CD8-positive, alpha-beta memory T cell (primary cell): ENCODE results near the gene DENND4A. TPM values are rescaled to one million over a fixed set of nuclear protein-coding genes. Genes with fewer than 3 reads are reported as not detected.

ENCODE experiments used
- CTCF ChIA-PET: fragments of 350-600 bp; sonication (Branson Sonifier 250); formaldehyde crosslinking; loops from one replicate; lab custom pipeline; 2021; ENCODE audit warnings: antibody characterized with exemption; lab: Charles Lee
- POLR2A ChIA-PET: fragments of 350-600 bp; sonication (Branson Sonifier 250); formaldehyde crosslinking; loops from one replicate; lab custom pipeline; 2021; ENCODE audit warnings: antibody characterized with exemption; lab: Charles Lee
- DNase-seq, 5 donors: peaks; one replicate each; pipeline versions ENCODE4 v3.0.0 to v3.0.0-alpha.2; 2020 to 2022; ENCODE audit warnings: mixed read lengths in 1 of 5
- H3K27ac ChIP-seq: one replicate; pipeline ENCODE4 v1.7.0; 2013; ENCODE audit warnings: low read depth, mild to moderate bottlenecking, low read length, moderate library complexity
- H3K27me3 ChIP-seq: 2 replicates; pipeline ENCODE4 v1.7.0; 2013; ENCODE audit warnings: low read length, mild to moderate bottlenecking; ENCODE audit not compliant: insufficient read depth, poor library complexity, severe bottlenecking
- H3K36me3 ChIP-seq: 2 replicates; pipeline ENCODE4 v1.7.0; 2013; ENCODE audit warnings: mild to moderate bottlenecking, low read length, moderate library complexity; ENCODE audit not compliant: insufficient read depth
- H3K4me1 ChIP-seq: 2 replicates; pipeline ENCODE4 v1.7.0; 2013; ENCODE audit warnings: mild to moderate bottlenecking, low read length, moderate library complexity; ENCODE audit not compliant: insufficient read depth
- H3K4me3 ChIP-seq: 2 replicates; pipeline ENCODE4 v1.7.0; 2013; ENCODE audit warnings: mild to moderate bottlenecking, low read length
- H3K9me3 ChIP-seq: 2 replicates; pipeline ENCODE4 v1.7.0; 2013; ENCODE audit warnings: mild to moderate bottlenecking, low read length
- H3K27ac Mint-ChIP-seq, 8 donors: one replicate each; pipeline ENCODE4 v1.8.0; 2020 to 2021; ENCODE audit warnings: mixed read lengths in 8 of 8, mild to moderate bottlenecking in 6 of 8, inconsistent platforms in 3 of 8, moderate library complexity in 3 of 8
- H3K27me3 Mint-ChIP-seq, 2 donors: one replicate each; pipeline ENCODE4 v1.8.0; 2020 to 2021; ENCODE audit warnings: mixed read lengths in 2 of 2, mild to moderate bottlenecking in 1 of 2, moderate library complexity in 1 of 2
- H3K36me3 Mint-ChIP-seq, 3 donors: one replicate each; pipeline ENCODE4 v1.8.0; 2020 to 2021; ENCODE audit warnings: mixed read lengths in 3 of 3, inconsistent platforms in 1 of 3, mild to moderate bottlenecking in 1 of 3
- H3K4me1 Mint-ChIP-seq, 3 donors: one replicate each; pipeline ENCODE4 v1.8.0; 2020 to 2021; ENCODE audit warnings: mixed read lengths in 3 of 3, inconsistent platforms in 1 of 3, mild to moderate bottlenecking in 1 of 3
- H3K4me3 Mint-ChIP-seq, 7 donors: one replicate each; pipeline ENCODE4 v1.8.0; 2020 to 2021; ENCODE audit warnings: mixed read lengths in 7 of 7, mild to moderate bottlenecking in 6 of 7, moderate library complexity in 4 of 7, inconsistent platforms in 2 of 7
- H3K9me3 Mint-ChIP-seq, 5 donors: one replicate each; pipeline ENCODE4 v1.8.0; 2020 to 2022; ENCODE audit warnings: mixed read lengths in 5 of 5, mild to moderate bottlenecking in 3 of 5, moderate library complexity in 2 of 5, inconsistent platforms in 1 of 5
- polyA plus RNA-seq: library from polyadenylated mRNA; unstranded; fragments of 300-500 nt; fragmentation: Illumina TruSeq; gene quantifications from one replicate; pipeline ENCODE4 v1.2.3, GENCODE V29; 2021
- total RNA-seq, 2 experiments: library from RNA; stranded (reverse); gene quantifications; one replicate each; pipeline ENCODE4 v1.2.3, GENCODE V29; 2021

DENND4A gene
- total and polyA plus RNA-seq, 3 experiments from 2014 or later = 21.5 to 54.3 (median 47.2) TPM

- peak overlapping the region in 4 of 8 donors; percentile 32 to 45 (median 36) for H3K27ac Mint-ChIP-seq
- no peak overlapping the region for H3K4me3 Mint-ChIP-seq
- Histone ChIP-seq H3K4me3 (no peak overlapping the region), H3K27ac (no peak overlapping the region), H3K4me1 (no peaks in the 10 kb centered on the region), H3K36me3 (peaks cover 11% of the 10 kb centered on the region), H3K9me3 (no peaks in the 10 kb centered on the region), H3K27me3 (no peaks in the 10 kb centered on the region)
- H3K27me3 Mint-ChIP-seq = no peaks in the 10 kb centered on the region
- H3K4me1 Mint-ChIP-seq = peaks cover 5 to 8% (median 8%) of the 10 kb centered on the region in 3 donors
- H3K36me3 Mint-ChIP-seq = peaks cover 0 to 51% (median 8%) of the 10 kb centered on the region in 3 donors
- DNase-seq = no peak
- no peaks in the 10 kb centered on the region for H3K9me3 Mint-ChIP-seq
- POLR2A ChIA-PET = no interaction called here
- CTCF ChIA-PET = interaction anchor here (0.6 to 1.4 kb wide), 2 partner anchors 13 to 206 kb away, joined by 3 to 4 read pairs; no protein-coding TSS in a partner anchor
Measured at GRCh38 chr15:65651042-65651322, 141.1 kb downstream of the DENND4A start.

- Mint-ChIP-seq H3K27me3 (no peaks in the 10 kb centered on the region), H3K4me1 (peaks cover 5 to 8% (median 8%) of the 10 kb centered on the region in 3 donors), H3K9me3 (no peaks in the 10 kb centered on the region), H3K27ac (peak overlapping the region in 6 of 8 donors; percentile 16 to 96 (median 50)), H3K4me3 (no peak overlapping the region), H3K36me3 (peaks cover 0 to 46% (median 8%) of the 10 kb centered on the region in 3 donors)
- Histone ChIP-seq H3K27ac (no peak overlapping the region), H3K9me3 (no peaks in the 10 kb centered on the region), H3K4me1 (no peaks in the 10 kb centered on the region), H3K36me3 (peaks cover 6% of the 10 kb centered on the region), H3K4me3 (no peak overlapping the region), H3K27me3 (no peaks in the 10 kb centered on the region)
- DNase-seq = no peak
- ChIA-PET CTCF (no interaction called here), POLR2A (no interaction called here)
Measured at GRCh38 chr15:65650312-65651041, 141.6 kb downstream of the DENND4A start.

GRCh38 chr15:65646486-65646885 is 145.6 kb downstream of the DENND4A start:
- no peaks in the 10 kb centered on the region for H3K9me3 ChIP-seq
- Mint-ChIP-seq H3K4me3 (no peak overlapping the region), H3K4me1 (peaks cover 5 to 8% (median 8%) of the 10 kb centered on the region in 3 donors), H3K27me3 (no peaks in the 10 kb centered on the region), H3K36me3 (peaks cover 0 to 9% (median 2%) of the 10 kb centered on the region in 3 donors), H3K27ac (peak overlapping the region in 2 of 8 donors; percentile 28 to 62), H3K9me3 (no peaks in the 10 kb centered on the region)
- H3K36me3 ChIP-seq = no peaks in the 10 kb centered on the region
- no peaks in the 10 kb centered on the region for H3K4me1 ChIP-seq
- H3K27me3 ChIP-seq = no peaks in the 10 kb centered on the region
- DNase-seq = no peak
- CTCF ChIA-PET = interaction anchor here (1.0 kb wide), 1 partner anchor 61 kb away, joined by 3 read pairs; no protein-coding TSS in a partner anchor
- no peak overlapping the region for H3K4me3 ChIP-seq
- H3K27ac ChIP-seq = no peak overlapping the region
- POLR2A ChIA-PET = interaction anchor here (0.6 kb wide), 1 partner anchor 776 kb away, joined by 3 read pairs; no protein-coding TSS in a partner anchor

GRCh38 chr15:65645392-65645791 is 146.7 kb downstream of the DENND4A start:
- Histone ChIP-seq H3K27me3 (no peaks in the 10 kb centered on the region), H3K36me3 (no peaks in the 10 kb centered on the region), H3K4me1 (no peaks in the 10 kb centered on the region), H3K4me3 (no peak overlapping the region), H3K27ac (no peak overlapping the region), H3K9me3 (no peaks in the 10 kb centered on the region)
- Mint-ChIP-seq H3K4me3 (no peak overlapping the region), H3K27me3 (no peaks in the 10 kb centered on the region), H3K9me3 (no peaks in the 10 kb centered on the region), H3K27ac (peak overlapping the region in 1 of 8 donors; percentile 94), H3K4me1 (peaks cover 4 to 8% (median 7%) of the 10 kb centered on the region in 3 donors), H3K36me3 (peaks cover 0 to 5% (median 2%) of the 10 kb centered on the region in 3 donors)
- no peak for DNase-seq
- ChIA-PET CTCF (interaction anchor here (1.0 kb wide), 1 partner anchor 62 kb away, joined by 3 read pairs; no protein-coding TSS in a partner anchor), POLR2A (no interaction called here)

GRCh38 chr15:65644282-65644681 is 147.8 kb downstream of the DENND4A start:
- Histone ChIP-seq H3K4me1 (no peaks in the 10 kb centered on the region), H3K36me3 (no peaks in the 10 kb centered on the region), H3K27me3 (no peaks in the 10 kb centered on the region), H3K27ac (no peak overlapping the region), H3K4me3 (no peak overlapping the region), H3K9me3 (no peaks in the 10 kb centered on the region)
- Mint-ChIP-seq H3K27ac (peak overlapping the region in 2 of 8 donors; percentile 3 to 81), H3K27me3 (no peaks in the 10 kb centered on the region), H3K4me1 (no peaks in the 10 kb centered on the region), H3K9me3 (no peaks in the 10 kb centered on the region), H3K36me3 (peaks cover 0 to 2% (median 0%) of the 10 kb centered on the region in 3 donors), H3K4me3 (no peak overlapping the region)
- no peak for DNase-seq
- POLR2A ChIA-PET = no interaction called here
- CTCF ChIA-PET = no interaction called here

- Mint-ChIP-seq H3K27me3 (no peaks in the 10 kb centered on the region), H3K9me3 (no peaks in the 10 kb centered on the region), H3K4me3 (no peak overlapping the region), H3K27ac (peak overlapping the region in 2 of 8 donors; percentile 32 to 68), H3K36me3 (peaks cover 0 to 2% (median 0%) of the 10 kb centered on the region in 3 donors), H3K4me1 (peaks cover 6 to 11% (median 7%) of the 10 kb centered on the region in 3 donors)
- Histone ChIP-seq H3K27me3 (no peaks in the 10 kb centered on the region), H3K4me1 (peaks cover 8% of the 10 kb centered on the region), H3K27ac (no peak overlapping the region), H3K4me3 (no peak overlapping the region), H3K36me3 (no peaks in the 10 kb centered on the region), H3K9me3 (no peaks in the 10 kb centered on the region)
- CTCF ChIA-PET = interaction anchor here (1.2 to 1.8 kb wide), 2 partner anchors 191 to 214 kb away, joined by 5 read pairs; no protein-coding TSS in a partner anchor
- no peak for DNase-seq
- POLR2A ChIA-PET = no interaction called here
Measured at GRCh38 chr15:65642594-65642993, 149.5 kb downstream of the DENND4A start.

GRCh38 chr15:65641768-65642475 is 150.2 kb downstream of the DENND4A start:
- Mint-ChIP-seq H3K36me3 (no peaks in the 10 kb centered on the region), H3K9me3 (no peaks in the 10 kb centered on the region), H3K4me3 (no peak overlapping the region), H3K27me3 (no peaks in the 10 kb centered on the region), H3K27ac (peak overlapping the region in 3 of 8 donors; percentile 32 to 80 (median 52)), H3K4me1 (peaks cover 6 to 11% (median 7%) of the 10 kb centered on the region in 3 donors)
- no peak overlapping the region for H3K4me3 ChIP-seq
- H3K9me3 ChIP-seq = no peaks in the 10 kb centered on the region
- H3K36me3 ChIP-seq = no peaks in the 10 kb centered on the region
- ChIA-PET CTCF (interaction anchor here (0.9 to 1.8 kb wide), 4 partner anchors 46 to 227 kb away, joined by 3 to 5 read pairs (median 4); partner anchors contain the start of gene RAB11A), POLR2A (no interaction called here)
- no peak overlapping the region for H3K27ac ChIP-seq
- DNase-seq = no peak
- H3K27me3 ChIP-seq = no peaks in the 10 kb centered on the region
- H3K4me1 ChIP-seq = peaks cover 8% of the 10 kb centered on the region
